Posterior vena cava (tissue), 2 donors: ENCODE results near the gene FNDC3A. TPM values are rescaled to one million over a fixed set of nuclear protein-coding genes. Genes with fewer than 3 reads are reported as not detected.
"Not testable (repeated sequence)": the region's sequence is repeated elsewhere in the genome, so short reads cannot be mapped to it uniquely, and the experiment has no call there.

ENCODE experiments used
- DNase-seq: peaks from one replicate; pipeline ENCODE4 v3.0.0-alpha.2; 2020; ENCODE audit warnings: low spot score
- intact Hi-C, 2 donors: fragments of 100-400 bp; cut with DNase I; formaldehyde crosslinking; loops; one replicate each; pipeline versions ENCODE4 v1.14.1 to v1.14.2; 2022 to 2023
- total RNA-seq, 2 donors: library from RNA; stranded (reverse); fragmentation: NEBNext Ultra II Directional; extraction: Animal tissue kit (Norgen Biotek cat#: 25700); gene quantifications; one replicate each; pipeline ENCODE4 v1.2.1, GENCODE V29; 2021
- donor health status: DM: yes; HTN: yes; CAD: no.
- donor health status: DM: yes; HTN: yes; CAD: no.

The FNDC3A gene
- total RNA-seq, 2 donors from 2014 or later, result 49.0 to 52.1 TPM

GRCh38 chr13:48973845-48974431, 1.8 kb upstream of the FNDC3A start:
- no peak for DNase-seq
- intact Hi-C loops, result no loop called here

GRCh38 chr13:48975101-48975855, 434 bp upstream of the FNDC3A start:
- DNase-seq, result no peak
- intact Hi-C loops, result no loop called here

DNA sequence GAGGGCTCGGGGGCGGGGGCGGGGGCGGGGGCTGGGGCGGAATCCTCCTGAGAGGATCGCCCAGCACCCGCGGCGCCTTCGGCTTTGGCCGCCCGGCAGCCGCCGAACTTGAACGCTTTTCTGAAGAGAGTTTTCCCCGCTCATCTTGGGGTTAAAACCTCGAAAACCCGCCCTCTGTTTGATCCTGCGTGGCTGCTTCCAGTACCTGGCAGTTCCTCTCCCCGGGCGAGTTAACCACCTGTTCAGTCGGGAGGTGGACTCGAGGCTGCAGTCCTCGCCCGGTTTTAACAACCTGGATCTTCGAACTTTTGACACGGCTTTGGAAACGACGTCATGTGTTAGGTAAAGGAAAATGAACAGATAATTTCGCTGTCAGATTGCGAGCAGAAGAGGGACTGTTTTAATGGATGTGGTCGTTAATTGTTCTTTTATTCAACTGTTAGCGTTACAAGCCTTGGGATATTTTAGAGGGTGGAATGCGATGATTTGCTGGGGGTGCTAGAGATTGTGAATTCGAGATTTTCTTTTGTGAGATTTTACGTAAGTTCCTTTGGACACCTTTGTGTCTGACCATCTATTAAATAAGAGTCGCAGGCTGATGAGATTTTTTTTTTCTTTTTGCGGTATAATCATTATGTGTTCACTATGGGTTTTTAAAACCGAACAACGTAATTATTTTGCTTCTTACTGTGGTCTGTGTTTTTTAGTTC, 1.0 kb downstream of the FNDC3A start:
- no peak for DNase-seq
- intact Hi-C loops, result no loop called here

DNA sequence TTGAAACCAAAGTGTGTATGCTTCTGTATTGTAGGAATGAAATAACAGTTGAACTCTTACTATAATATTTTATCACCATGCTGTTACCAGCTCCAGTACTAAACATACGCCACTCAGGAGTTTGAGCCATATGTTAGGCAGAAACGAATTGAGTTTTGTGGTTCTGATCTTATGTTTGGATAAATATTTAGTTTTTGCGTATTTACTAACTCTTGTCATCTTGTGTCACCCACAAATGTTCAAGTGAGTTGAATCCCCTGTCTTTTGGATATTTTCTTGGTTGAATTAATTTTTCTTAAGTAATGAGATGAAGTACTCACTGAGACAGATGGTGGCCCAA, 1.5 kb downstream of the FNDC3A start:
- intact Hi-C loops, result no loop called here
- no peak for DNase-seq

GRCh38 chr13:48977973-48978372, 2.3 kb downstream of the FNDC3A start:
- DNase-seq, result no peak
- intact Hi-C loops, result no loop called here

GRCh38 chr13:48978942-48979601, 3.4 kb downstream of the FNDC3A start:
- DNase-seq, result no peak
- intact Hi-C loops, result no loop called here

GRCh38 chr13:48979892-48980291, 4.2 kb downstream of the FNDC3A start:
- no peak for DNase-seq
- intact Hi-C loops, result no loop called here

DNA sequence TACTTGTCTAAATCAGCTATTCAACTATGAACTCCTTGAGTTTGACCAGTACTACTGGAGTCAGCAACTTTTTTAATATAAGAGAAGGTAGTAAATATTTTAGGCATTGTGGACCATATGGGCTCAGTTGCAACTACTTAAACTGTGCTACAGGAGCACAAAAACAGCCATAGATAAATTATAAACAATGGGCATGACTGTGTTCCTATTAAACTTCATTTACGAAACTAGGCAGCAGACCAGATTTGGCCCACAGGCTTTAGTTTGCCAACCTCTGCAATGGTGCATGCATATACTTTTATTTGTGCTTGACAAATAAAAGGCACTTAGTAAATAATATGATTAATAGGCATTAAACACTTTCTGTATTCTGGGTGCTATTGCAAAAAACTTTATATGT, 7.6 kb downstream of the FNDC3A start:
- no peak for DNase-seq
- intact Hi-C loops, result no loop called here

GRCh38 chr13:48985756-48986155, 10.0 kb downstream of the FNDC3A start:
- no peak for DNase-seq
- intact Hi-C loops, result no loop called here

GRCh38 chr13:48990900-48991299, 15.2 kb downstream of the FNDC3A start:
- intact Hi-C loops, result no loop called here
- DNase-seq, result no peak

GRCh38 chr13:48993150-48993549, 17.4 kb downstream of the FNDC3A start:
- intact Hi-C loops, result no loop called here

GRCh38 chr13:48994706-48995105, 19.0 kb downstream of the FNDC3A start:
- intact Hi-C loops, result loop anchor here in 1 of 2 donors (5.0 kb wide), 1 partner anchor 773 kb away; no protein-coding TSS in a partner anchor
- DNase-seq, result no peak

More at GRCh38 chr13:48993150-48993549, 17.4 kb downstream of the FNDC3A start:
- no peak for DNase-seq

DNA sequence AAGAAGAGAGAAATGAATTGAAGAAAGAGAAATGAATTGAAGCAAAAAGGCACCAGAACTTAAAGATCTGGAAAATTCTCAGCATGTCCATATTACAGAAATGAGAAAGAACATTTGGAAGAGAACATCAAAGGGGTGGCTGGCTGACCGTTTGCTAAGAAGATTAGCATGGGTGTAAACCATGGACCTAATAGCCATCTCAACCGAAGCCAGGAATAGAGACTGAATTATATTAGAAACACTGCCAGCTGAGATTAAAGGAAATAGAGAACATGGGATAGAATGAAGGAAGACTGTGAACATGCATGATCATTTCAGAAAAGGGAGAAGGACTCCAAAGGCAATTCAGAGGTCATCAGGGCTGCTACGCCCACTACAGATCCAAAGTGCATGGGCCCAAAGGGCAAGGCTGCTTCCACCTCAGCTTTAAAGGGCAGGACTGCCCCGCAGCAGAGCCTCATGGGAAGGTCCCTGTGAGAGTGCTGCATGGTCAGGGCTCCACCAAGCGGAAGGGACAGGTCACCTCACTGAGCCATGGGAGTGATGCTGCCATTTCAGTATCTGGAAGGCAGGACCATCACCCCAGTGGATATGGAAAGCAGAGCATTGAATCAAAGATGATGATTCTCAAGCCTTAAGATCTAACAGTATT, 23.1 kb downstream of the FNDC3A start:
- intact Hi-C loops, result loop anchor here in 1 of 2 donors (5.0 kb wide), 1 partner anchor 769 kb away; no protein-coding TSS in a partner anchor

GRCh38 chr13:49000247-49000646, 24.5 kb downstream of the FNDC3A start:
- DNase-seq, result no peak
- intact Hi-C loops, result no loop called here

More for the DNA sequence above, 23.1 kb downstream of the FNDC3A start:
- DNase-seq, result no peak

DNA sequence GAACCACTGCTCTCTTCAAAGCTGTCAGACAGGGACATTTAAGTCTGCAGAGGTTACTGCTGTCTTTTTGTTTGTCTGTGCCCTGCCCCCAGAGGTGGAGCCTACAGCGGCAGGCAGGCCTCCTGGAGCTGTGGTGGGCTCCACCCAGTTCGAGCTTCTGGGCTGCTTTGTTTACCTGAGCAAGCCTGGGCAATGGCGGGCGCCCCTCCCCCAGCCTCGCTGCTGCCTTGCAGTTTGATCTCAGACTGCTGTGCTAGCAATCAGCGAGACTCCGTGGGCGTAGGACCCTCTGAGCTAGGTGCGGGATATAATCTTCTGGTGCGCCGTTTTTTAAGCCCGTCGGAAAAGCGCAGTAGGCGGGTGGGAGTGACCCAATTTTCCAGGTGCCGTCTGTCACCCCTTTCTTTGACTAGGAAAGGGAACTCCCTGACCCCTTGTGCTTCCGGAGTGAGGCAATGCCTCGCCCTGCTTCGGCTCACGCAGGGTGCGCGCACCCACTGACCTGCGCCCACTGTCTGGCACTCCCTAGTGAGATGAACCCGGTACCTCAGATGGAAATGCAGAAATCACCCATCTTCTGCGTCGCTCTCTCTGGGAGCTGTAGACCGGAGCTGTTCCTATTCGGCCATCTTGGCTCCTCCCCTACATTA, 43.4 kb downstream of the FNDC3A start:
- intact Hi-C loops, result not testable (repeated sequence)
- peak; percentile 44 for DNase-seq

DNA sequence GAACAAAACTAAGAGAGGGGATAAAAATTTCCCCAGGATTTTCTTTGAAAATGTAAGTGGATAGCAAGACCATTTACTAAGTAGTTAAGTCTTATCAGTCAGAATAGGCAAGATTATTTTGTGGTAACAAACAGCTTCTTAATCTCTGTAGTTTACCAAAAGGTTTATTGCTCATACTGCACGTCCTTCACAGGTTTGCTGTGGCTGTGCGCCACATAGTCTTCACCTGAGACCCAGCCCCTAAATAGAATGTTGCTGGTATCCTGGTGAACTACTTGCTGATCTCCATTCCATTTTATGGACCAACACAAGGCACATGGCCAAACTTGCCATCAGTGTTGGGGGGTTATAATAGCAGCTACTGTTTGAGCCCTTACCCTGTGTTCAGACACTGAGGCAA, 44.6 kb downstream of the FNDC3A start:
- no peak for DNase-seq
- intact Hi-C loops, result no loop called here

GRCh38 chr13:49020940-49021553, 45.3 kb downstream of the FNDC3A start:
- DNase-seq, result no peak
- intact Hi-C loops, result no loop called here

DNA sequence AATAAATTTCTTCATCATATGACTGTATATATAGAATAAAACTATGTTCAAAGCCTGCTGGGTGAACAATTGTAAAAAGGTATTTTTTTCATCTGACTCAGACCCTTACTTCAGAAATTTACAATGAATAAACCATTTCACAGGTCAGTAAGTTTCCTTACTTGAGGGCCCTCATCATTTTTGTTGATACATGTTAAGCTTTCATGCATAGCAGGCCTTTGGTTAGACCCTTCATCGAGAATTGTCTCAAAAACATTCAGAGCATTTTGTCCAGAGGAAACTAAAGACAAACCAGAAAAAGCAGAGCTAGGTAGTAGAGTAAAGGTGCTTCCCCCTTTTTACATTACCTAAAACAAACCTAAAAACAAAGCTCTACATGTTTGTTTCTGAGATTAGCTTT, 46.2 kb downstream of the FNDC3A start:
- DNase-seq, result no peak
- intact Hi-C loops, result no loop called here
